NCI-H2171 (cell line): ENCODE results near the gene POLR2H.

Experiments
- DNase-seq: peaks from one replicate; lab custom pipeline; 2025; lab: John Stamatoyannopoulos, UW

The POLR2H gene

GRCh38 chr3:184352149-184352785, 9.2 kb upstream of the POLR2H start:
- no peak for DNase-seq

- DNase-seq = no peak
These were observed 8.5 kb upstream of the POLR2H start for GRCh38 chr3:184352897-184353545.

DNA sequence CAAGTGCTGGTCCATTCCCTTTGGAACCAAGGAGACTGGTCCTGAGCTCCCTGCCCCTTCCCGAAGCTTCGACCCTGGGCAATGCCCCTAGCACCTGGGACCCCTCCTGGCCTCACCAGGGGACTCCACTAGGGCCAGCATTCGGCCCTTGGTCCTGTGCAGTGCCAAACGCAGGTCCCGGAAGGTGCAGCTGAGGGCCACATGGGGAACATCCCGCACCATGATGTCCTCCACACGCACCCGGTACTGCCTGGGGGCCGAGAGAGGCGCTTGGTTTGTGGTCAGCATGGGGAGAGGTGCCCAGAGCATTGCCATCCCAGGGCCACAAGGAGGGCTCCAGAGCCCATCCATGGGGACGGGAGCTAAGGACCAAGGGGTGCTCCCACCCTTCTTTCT, 8.0 kb upstream of the POLR2H start:
- DNase-seq = no peak

DNA sequence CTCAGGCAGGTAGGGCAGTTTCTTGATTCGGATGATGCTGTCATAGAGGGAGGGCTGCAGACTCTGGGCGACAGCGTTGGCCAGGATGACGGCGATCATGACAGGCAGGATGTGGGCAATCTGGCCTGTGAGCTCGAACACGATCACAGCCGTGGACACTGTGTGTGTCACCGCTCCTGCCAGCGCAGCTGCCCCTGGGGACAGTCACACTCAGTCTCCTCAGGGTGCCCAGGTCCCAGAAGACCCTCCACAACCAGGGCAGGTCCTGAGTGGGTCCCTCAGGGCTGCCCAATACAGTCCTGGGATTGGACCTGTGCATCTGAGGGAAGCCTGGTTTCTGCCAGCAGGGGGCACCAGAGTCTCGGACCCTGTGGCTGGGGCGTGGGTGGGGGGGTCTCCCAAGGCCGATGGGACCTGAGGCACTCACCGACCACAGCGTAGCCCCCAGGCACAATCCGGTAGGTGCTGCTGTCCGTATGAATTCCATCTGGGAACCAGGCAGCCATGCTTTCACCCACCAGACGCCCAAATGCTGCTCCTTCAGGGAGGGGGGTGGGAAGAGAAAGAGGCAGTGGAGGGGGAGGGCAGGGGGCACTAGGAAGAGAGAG, 7.3 kb upstream of the POLR2H start:
- no peak for DNase-seq

DNA sequence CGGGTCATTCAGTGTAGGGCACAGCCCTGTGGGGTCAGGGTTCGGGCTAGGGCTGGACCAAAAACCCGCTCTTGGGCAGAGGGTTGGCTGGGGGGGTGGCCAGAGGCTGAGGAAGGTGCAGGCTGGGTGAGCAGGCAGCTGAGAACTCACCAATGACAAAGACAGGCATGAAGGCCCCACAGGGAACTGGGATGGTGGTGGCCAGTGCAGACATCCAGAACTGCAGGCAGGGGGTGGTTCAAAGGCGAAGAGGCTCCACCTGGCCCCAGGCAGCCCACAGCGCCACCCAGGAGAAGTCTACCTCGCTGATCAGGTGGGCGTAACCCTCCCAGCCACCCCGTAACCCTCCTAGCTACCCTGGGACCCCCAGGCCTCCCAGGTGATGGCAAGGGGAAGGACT, 6.8 kb upstream of the POLR2H start:
- DNase-seq = no peak

DNA sequence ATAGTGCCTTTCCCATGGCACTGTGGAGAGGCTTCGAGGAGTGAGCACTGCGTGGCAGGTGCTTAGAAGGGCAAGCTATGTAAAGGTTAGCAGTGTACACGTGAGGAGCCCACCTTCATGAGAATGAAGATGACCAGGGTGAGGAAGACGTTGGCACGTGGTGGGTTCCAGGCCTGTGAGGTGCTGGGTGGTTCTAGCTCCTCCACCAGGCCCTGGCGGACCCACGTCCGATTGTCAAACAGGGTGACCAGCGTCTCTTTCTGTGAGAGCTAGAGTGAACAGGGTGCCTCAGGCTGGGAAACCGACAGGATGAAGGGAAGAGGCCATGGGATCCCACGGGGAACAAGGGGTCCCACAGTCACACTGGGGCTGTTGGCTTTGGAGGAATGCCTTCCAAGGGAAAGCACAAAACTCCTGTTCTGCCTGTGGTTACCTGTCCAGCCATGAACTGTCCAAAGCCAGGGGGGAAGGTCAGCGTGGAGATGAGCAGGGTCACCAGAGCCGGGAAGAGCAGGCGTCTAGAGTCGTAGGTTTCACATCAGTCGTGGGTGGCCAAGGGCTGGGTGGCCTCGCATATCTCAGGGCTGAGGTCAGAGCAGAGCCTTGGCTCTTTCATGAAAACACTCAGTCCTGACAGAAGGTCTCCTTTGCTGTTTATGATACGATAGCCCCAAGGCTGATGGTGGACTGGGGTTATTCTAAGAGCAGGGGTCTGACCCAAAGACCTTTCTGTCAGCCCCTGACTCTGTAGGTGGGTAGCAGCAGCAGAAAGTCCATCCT, 6.1 kb upstream of the POLR2H start:
- no peak for DNase-seq

DNA sequence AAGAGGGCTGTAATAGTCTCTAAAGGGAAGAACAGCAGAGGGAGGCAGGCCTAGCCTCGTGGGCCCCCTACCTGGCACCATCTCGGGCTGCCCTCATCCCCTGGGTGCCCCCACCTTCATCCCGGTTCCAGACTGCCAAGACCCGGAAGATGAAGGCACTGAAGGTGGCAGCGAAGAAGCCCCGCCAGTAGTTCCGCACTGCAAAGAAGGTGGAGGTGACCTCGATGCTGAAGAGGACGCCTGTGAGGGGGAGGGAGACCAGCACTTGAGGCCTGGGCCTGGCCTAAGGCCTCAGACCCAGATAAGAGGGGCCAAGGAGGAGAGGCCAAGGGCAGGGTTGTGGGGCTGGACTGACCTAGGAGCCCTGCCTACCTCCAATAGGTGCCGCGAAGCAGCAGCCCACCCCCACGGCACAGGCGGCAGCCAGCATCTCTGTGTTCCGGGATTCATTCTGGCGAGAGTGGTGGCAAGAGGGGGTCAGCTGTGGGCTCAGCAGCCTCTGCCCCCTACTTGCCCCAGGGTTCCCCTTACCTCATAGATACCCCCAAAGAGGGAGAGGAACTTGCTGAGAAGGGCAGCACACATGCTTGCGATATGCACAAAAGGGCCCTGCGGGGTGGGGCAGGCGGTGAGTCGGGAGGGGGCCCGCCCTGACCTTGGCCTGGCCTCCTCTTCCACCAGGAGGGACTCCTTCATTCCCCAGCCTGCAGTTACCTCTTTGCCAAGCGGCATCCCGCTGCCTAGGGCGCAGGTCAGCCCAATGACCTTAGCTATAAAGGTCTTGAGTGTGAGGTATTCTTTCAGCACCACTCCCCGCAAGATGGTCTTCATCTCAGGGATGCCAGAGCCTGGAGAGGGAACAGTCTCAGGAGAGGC, 4.0 kb upstream of the POLR2H start:
- DNase-seq = no peak

DNA sequence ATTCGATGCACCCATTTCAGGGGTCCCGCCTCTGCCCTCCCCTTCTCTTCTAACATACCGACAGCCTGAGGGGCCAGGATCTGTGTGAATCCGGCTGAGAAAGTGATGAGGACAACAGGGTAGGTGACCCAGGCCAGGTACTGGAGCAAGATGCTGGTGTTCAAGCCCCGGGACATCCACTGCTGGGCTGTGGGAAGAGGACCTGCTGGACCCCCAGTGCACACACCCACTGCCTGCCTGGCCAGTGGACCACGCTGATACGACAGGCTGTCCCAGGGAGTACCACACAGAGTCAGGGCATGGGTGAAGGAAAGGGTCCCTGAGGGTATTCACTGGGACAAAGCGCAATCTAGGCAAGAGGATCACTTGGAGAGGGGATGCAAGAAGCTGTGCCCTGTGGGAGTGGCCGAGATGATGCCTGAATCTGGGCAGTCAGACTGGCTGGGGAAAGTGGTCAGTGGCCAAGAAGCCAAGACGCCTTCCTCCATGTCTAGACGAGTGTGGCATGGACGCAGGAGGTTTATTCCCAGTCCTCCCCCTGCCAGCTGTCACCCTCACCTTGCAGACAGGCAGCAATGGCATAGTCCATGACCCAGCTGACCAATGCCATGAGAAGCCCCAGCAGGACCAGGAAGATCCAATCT, 3.3 kb upstream of the POLR2H start:
- DNase-seq = no peak

- DNase-seq = no peak
These were observed 2.6 kb upstream of the POLR2H start for GRCh38 chr3:184358921-184359350.

GRCh38 chr3:184359610-184360009, 1.9 kb upstream of the POLR2H start:
- no peak for DNase-seq

GRCh38 chr3:184360070-184360928, 1.2 kb upstream of the POLR2H start:
- DNase-seq = no peak

DNA sequence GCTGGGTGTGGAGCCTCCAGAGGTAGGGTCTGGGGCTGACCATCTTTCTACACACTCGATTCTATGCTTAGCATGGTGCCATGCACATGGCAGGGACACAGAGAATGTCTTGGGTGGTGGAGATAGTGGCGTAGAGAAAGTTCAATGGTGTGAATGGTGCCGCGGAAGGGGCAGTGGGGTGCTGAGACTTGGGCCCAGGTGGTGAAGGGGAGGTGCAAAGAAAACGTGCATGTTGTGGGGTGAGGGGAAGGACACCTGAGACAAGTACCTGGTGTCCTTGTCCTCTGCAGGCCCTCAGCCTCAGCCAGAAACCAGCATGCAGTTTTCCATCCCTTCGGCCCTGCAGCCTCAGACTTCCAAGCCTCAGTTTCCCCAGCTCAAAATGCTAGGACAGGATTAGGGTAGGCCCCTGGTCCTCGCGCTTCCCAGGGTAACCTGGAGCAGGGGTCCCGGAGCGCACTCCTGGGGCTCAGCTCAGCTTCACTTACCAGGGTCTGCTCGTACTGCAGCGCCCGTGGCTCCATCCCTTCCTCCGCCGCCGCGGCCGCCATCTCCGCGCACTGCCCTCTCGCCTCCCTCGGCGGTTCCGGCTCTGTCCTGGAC, 480 bp upstream of the POLR2H start:
- DNase-seq = no peak

GRCh38 chr3:184361932-184362667, 590 bp downstream of the POLR2H start:
- DNase-seq = peak; percentile 51

- DNase-seq = peak; percentile 98
These were observed 1.4 kb downstream of the POLR2H start for GRCh38 chr3:184362668-184363546.

GRCh38 chr3:184366619-184367289, 5.2 kb downstream of the POLR2H start:
- no peak for DNase-seq

GRCh38 chr3:184368116-184368515, 6.6 kb downstream of the POLR2H start:
- DNase-seq = no peak

DNA sequence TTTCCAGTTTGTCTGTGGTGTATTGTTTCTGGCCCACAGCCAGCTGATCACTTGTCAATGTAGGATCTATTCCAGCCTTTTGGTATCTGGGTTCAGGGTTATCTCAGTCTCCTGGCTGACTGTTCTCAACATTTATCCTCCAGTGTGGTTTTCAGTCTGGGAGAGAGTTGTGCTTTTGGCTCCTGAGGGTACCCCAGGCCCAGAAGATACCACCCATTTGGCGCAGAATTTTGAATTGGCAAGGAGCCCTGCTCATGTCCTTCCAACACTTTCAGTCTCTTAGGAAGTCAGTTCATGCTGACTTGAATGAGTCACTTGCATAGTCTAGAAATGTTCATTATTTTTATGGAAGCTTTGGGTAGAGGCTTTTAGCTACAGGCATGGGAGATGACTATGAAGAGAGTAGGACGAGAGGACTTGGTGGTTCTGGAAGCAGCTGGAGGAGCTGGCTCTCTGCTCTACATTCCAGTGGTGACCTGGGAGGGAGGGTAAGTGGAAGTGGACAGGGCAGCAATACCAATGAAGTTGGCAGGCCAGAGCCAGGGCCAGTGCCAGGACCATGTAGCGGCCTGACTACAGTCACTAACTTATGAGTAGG, 7.2 kb downstream of the POLR2H start:
- no peak for DNase-seq
